ENCODE results near the gene RETREG2. TPM values are rescaled to one million over a fixed set of nuclear protein-coding genes. Genes with fewer than 3 reads are reported as not detected.

RETREG2 gene
- total and polyA plus RNA-seq, 2 experiments from 2014 or later: 20.7 to 120 TPM

DNA sequence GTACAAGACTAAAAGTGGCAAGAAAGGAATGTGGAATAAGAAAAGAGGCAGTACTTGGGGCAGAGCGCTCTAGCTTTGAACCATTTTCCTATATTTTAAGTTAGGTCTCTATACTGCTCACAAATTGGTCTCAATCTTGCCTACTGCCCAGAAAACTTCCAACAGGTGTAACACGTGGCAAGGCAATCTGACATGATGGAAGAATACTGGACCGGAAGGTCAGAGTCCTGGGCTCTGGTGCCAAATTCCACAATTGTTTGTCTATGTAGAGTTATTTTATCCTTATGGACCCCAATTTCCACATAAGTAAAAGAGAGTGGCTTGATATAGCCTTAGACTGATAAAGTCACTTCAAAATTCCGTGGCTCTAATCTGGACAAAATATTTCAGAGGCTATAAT, 46.3 kb upstream of the RETREG2 start:
- H3K9me3 ChIP-seq (ENCODE audit: low read depth): no peaks in the 10 kb centered on the region
- no peaks in the 10 kb centered on the region for H3K36me3 ChIP-seq (ENCODE audit: low read depth)
- no peak overlapping the region for H2AFZ ChIP-seq
- no peak overlapping the region for H3K27ac ChIP-seq
- H3K79me2 ChIP-seq (ENCODE audit: insufficient read depth): no peaks in the 10 kb centered on the region
- DNase-seq: no peak
- H3K4me1 ChIP-seq (ENCODE audit: insufficient read depth): no peaks in the 10 kb centered on the region
- no peaks in the 10 kb centered on the region for H3K9me2 ChIP-seq (ENCODE audit: insufficient read depth)
- H3K4me2 ChIP-seq (ENCODE audit: unreplicated experiment): no peak overlapping the region
- no peak for TF ChIP-seq EZH2 (IDR thresholded peaks at IDR 0.05; ENCODE audit: insufficient read depth, poor library complexity, severe bottlenecking)
- TF ChIP-seq EZH2phosphoT487 (IDR thresholded peaks at IDR 0.05; ENCODE audit: insufficient read depth, low read depth): no peak
- in situ Hi-C loops (cut with MboI): no loop called here
- H4K20me1 ChIP-seq (ENCODE audit: insufficient read depth): no peaks in the 10 kb centered on the region
- H3F3A ChIP-seq (ENCODE audit: insufficient read depth): no peaks in the 10 kb centered on the region
- no peaks in the 10 kb centered on the region for H3K27me3 ChIP-seq (replicated peaks; ENCODE audit: insufficient read depth)
- 96 to 97% methylated on average over 4 of the region's 4 CpGs for WGBS, 2 experiments (ENCODE audit: low coverage in 1 of 2, low lambda C conversion rate in 2 of 2, missing lambda C conversion rate in 2 of 2)
- H3K4me3 ChIP-seq: no peak overlapping the region
- H3K9ac ChIP-seq: no peak overlapping the region

- H3K4me3 ChIP-seq: no peak overlapping the region
- H3K27me3 ChIP-seq (replicated peaks; ENCODE audit: insufficient read depth): no peaks in the 10 kb centered on the region
- no peaks in the 10 kb centered on the region for H3F3A ChIP-seq (ENCODE audit: insufficient read depth)
- no peaks in the 10 kb centered on the region for H3K9me2 ChIP-seq (ENCODE audit: insufficient read depth)
- no peak overlapping the region for H3K4me2 ChIP-seq (ENCODE audit: unreplicated experiment)
- 95 to 98% methylated on average over 4 of the region's 4 CpGs for WGBS, 2 experiments (ENCODE audit: low coverage in 1 of 2, low lambda C conversion rate in 2 of 2, missing lambda C conversion rate in 2 of 2)
- in situ Hi-C loops (cut with MboI): no loop called here
- no peak overlapping the region for H3K27ac ChIP-seq
- H3K36me3 ChIP-seq (ENCODE audit: low read depth): no peaks in the 10 kb centered on the region
- no peaks in the 10 kb centered on the region for H3K79me2 ChIP-seq (ENCODE audit: insufficient read depth)
- H4K20me1 ChIP-seq (ENCODE audit: insufficient read depth): no peaks in the 10 kb centered on the region
- DNase-seq: no peak
- H3K4me1 ChIP-seq (ENCODE audit: insufficient read depth): no peaks in the 10 kb centered on the region
- H3K9ac ChIP-seq: no peak overlapping the region
- no peak overlapping the region for H2AFZ ChIP-seq
- H3K9me3 ChIP-seq (ENCODE audit: low read depth): no peaks in the 10 kb centered on the region
- TF ChIP-seq EZH2 (IDR thresholded peaks at IDR 0.05; ENCODE audit: insufficient read depth, poor library complexity, severe bottlenecking): no peak
- no peak for TF ChIP-seq EZH2phosphoT487 (IDR thresholded peaks at IDR 0.05; ENCODE audit: insufficient read depth, low read depth)
These were observed 44.1 kb upstream of the RETREG2 start for GRCh38 chr2:219133976-219134375.

GRCh38 chr2:219140722-219141121, 37.4 kb upstream of the RETREG2 start:
- H3K27ac ChIP-seq: no peak overlapping the region
- peaks cover 16% of the 10 kb centered on the region for H3K4me1 ChIP-seq (ENCODE audit: insufficient read depth)
- 98 to 99% methylated on average over 3 of the region's 3 CpGs for WGBS, 2 experiments (ENCODE audit: low coverage in 1 of 2, low lambda C conversion rate in 2 of 2, missing lambda C conversion rate in 2 of 2)
- H3K4me2 ChIP-seq (ENCODE audit: unreplicated experiment): no peak overlapping the region
- H4K20me1 ChIP-seq (ENCODE audit: insufficient read depth): no peaks in the 10 kb centered on the region
- no peak overlapping the region for H2AFZ ChIP-seq
- no peaks in the 10 kb centered on the region for H3K9me3 ChIP-seq (ENCODE audit: low read depth)
- DNase-seq: no peak
- H3K79me2 ChIP-seq (ENCODE audit: insufficient read depth): no peaks in the 10 kb centered on the region
- H3K9me2 ChIP-seq (ENCODE audit: insufficient read depth): no peaks in the 10 kb centered on the region
- no peaks in the 10 kb centered on the region for H3K27me3 ChIP-seq (replicated peaks; ENCODE audit: insufficient read depth)
- H3K36me3 ChIP-seq (ENCODE audit: low read depth): no peaks in the 10 kb centered on the region
- in situ Hi-C loops (cut with MboI): no loop called here
- no peak overlapping the region for H3K4me3 ChIP-seq
- no peak for TF ChIP-seq EZH2 (IDR thresholded peaks at IDR 0.05; ENCODE audit: insufficient read depth, poor library complexity, severe bottlenecking)
- TF ChIP-seq EZH2phosphoT487 (IDR thresholded peaks at IDR 0.05; ENCODE audit: insufficient read depth, low read depth): no peak
- H3K9ac ChIP-seq: no peak overlapping the region
- peaks cover 15% of the 10 kb centered on the region; the same call in 1 of the 2 replicates for H3F3A ChIP-seq (ENCODE audit: insufficient read depth)

DNA sequence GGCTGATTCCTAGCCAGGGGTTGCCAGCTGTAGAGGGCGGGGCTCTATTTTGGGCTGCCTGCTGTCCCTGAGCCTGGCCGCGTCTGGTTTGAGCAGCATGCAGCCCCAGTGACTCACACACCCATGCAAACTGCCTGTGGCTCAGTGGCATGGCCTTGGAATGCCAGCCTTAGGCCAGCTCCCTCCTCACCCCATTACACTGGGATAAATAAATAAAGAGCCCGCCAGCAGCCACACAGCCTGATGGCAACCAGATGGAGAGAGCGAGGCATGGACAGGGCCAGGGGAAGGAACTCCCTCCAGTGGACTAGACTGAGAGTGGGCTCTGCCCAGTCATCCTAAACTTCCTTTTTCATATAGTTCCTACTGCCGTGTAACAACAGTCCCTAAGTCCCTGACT, 35.7 kb upstream of the RETREG2 start:
- H3K36me3 ChIP-seq (ENCODE audit: low read depth): no peaks in the 10 kb centered on the region
- no peaks in the 10 kb centered on the region for H3K9me2 ChIP-seq (ENCODE audit: insufficient read depth)
- peak overlapping the region; percentile 37 for H3K4me2 ChIP-seq (ENCODE audit: unreplicated experiment)
- 32 to 38% methylated on average over 6 of the region's 6 CpGs for WGBS, 2 experiments (ENCODE audit: low coverage in 1 of 2, low lambda C conversion rate in 2 of 2, missing lambda C conversion rate in 2 of 2)
- peaks cover 16% of the 10 kb centered on the region for H3K4me1 ChIP-seq (ENCODE audit: insufficient read depth)
- in situ Hi-C loops (cut with MboI): no loop called here
- TF ChIP-seq EZH2 (IDR thresholded peaks at IDR 0.05; ENCODE audit: insufficient read depth, poor library complexity, severe bottlenecking) (no peak), EZH2phosphoT487 (IDR thresholded peaks at IDR 0.05; ENCODE audit: insufficient read depth, low read depth) (no peak)
- DNase-seq: peak; percentile 96
- H3F3A ChIP-seq (ENCODE audit: insufficient read depth): peaks cover 15% of the 10 kb centered on the region; the same call in 1 of the 2 replicates
- no peak overlapping the region for H3K4me3 ChIP-seq
- no peak overlapping the region for H2AFZ ChIP-seq
- H4K20me1 ChIP-seq (ENCODE audit: insufficient read depth): no peaks in the 10 kb centered on the region
- H3K27ac ChIP-seq: peak overlapping the region; percentile 36; the same call in 1 of the 2 replicates
- H3K9ac ChIP-seq: no peak overlapping the region
- no peaks in the 10 kb centered on the region for H3K79me2 ChIP-seq (ENCODE audit: insufficient read depth)
- no peaks in the 10 kb centered on the region for H3K9me3 ChIP-seq (ENCODE audit: low read depth)
- no peaks in the 10 kb centered on the region for H3K27me3 ChIP-seq (replicated peaks; ENCODE audit: insufficient read depth)

DNA sequence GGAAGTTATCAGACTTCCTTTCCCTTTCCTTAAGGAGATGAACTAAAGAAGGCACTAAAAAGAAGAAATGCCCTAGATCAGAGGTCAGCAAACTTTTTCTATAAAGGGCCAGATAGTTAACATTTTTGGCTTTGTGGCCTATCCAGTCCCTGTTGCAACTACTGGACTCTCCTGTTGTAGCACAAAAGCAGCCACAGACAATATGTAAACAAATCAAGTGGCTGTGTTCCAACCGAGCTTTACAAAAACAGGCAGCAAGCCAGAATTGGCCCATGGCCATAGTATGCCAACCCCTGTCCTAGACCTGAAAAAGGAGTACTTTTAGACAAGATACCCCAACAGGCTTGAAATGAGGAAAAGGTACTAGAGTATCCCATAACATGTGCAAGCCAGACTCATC, 28.4 kb upstream of the RETREG2 start:
- TF ChIP-seq EZH2phosphoT487 (IDR thresholded peaks at IDR 0.05; ENCODE audit: insufficient read depth, low read depth): no peak
- TF ChIP-seq EZH2 (IDR thresholded peaks at IDR 0.05; ENCODE audit: insufficient read depth, poor library complexity, severe bottlenecking): no peak
- no peaks in the 10 kb centered on the region for H3K9me2 ChIP-seq (ENCODE audit: insufficient read depth)
- H3K4me3 ChIP-seq: no peak overlapping the region
- no peaks in the 10 kb centered on the region for H3K27me3 ChIP-seq (replicated peaks; ENCODE audit: insufficient read depth)
- no peaks in the 10 kb centered on the region for H3K4me1 ChIP-seq (ENCODE audit: insufficient read depth)
- DNase-seq: no peak
- no peaks in the 10 kb centered on the region for H3F3A ChIP-seq (ENCODE audit: insufficient read depth)
- H3K27ac ChIP-seq: no peak overlapping the region
- no peaks in the 10 kb centered on the region for H3K36me3 ChIP-seq (ENCODE audit: low read depth)
- no peak overlapping the region for H3K9ac ChIP-seq
- H3K79me2 ChIP-seq (ENCODE audit: insufficient read depth): no peaks in the 10 kb centered on the region
- H3K4me2 ChIP-seq (ENCODE audit: unreplicated experiment): no peak overlapping the region
- in situ Hi-C loops (cut with MboI): no loop called here
- no peaks in the 10 kb centered on the region for H4K20me1 ChIP-seq (ENCODE audit: insufficient read depth)
- no peak overlapping the region for H2AFZ ChIP-seq
- WGBS, 2 experiments (ENCODE audit: low coverage in 1 of 2, low lambda C conversion rate in 2 of 2, missing lambda C conversion rate in 2 of 2): 26 to 29% methylated on average over 1 of the region's 1 CpG
- H3K9me3 ChIP-seq (ENCODE audit: low read depth): no peaks in the 10 kb centered on the region

All from GM23248 (cell line).